PC-3 (cell line): ENCODE results near the gene NEDD4L. TPM values are rescaled to one million over a fixed set of nuclear protein-coding genes. Genes with fewer than 3 reads are reported as not detected.

Experiments
- ATAC-seq: fragments of 200-7000 bp; cut with Tn5 transposase; 2 replicates; pipeline ENCODE4 v1.9.1; 2020; ENCODE audit warnings: mild to moderate bottlenecking, moderate library complexity
- BruUV-seq: library from RNA; stranded (reverse); fragments of 400-500 nt; replicated peaks from 2 replicates; lab custom pipeline; 2021; lab: Mats Ljungman, UMichigan
- CTCF ChIA-PET: fragments of 300-600 bp; sonication (Branson Sonifier 250); formaldehyde crosslinking; loops from one replicate; lab custom pipeline; 2022; ENCODE audit warnings: antibody characterized with exemption; lab: Charles Lee
- POLR2A ChIA-PET: fragments of 300-600 bp; sonication (Branson Sonifier 250); formaldehyde crosslinking; loops from one replicate; lab custom pipeline; 2022; ENCODE audit warnings: antibody characterized with exemption; ENCODE audit not compliant: unreplicated experiment; lab: Charles Lee
- DNase-seq: peaks from one replicate; pipeline ENCODE4 v3.0.0-alpha.2; 2015
- H2AFZ ChIP-seq: fragments of 300-600 bp; sonication (generic); 2 replicates; pipeline ENCODE4 v1.6.0; 2016; ENCODE audit warnings: antibody characterized with exemption, low read length
- H3F3A ChIP-seq: fragments of 300-600 bp; sonication (generic); one replicate; pipeline ENCODE4 v1.6.0; 2017; ENCODE audit warnings: antibody characterized with exemption, low read length, control low read depth, mild to moderate bottlenecking; ENCODE audit not compliant: unreplicated experiment
- H3K27ac ChIP-seq: fragments of 300-600 bp; sonication (generic); 2 replicates; pipeline ENCODE4 v1.5.1; 2016; ENCODE audit warnings: mild to moderate bottlenecking, low read length
- H3K27me3 ChIP-seq: fragments of 300-600 bp; sonication (generic); 2 replicates; pipeline ENCODE4 v1.6.1; 2016; ENCODE audit warnings: low read length, mixed read lengths
- H3K36me3 ChIP-seq: fragments of 300-600 bp; sonication (generic); 2 replicates; pipeline ENCODE4 v1.6.1; 2016; ENCODE audit warnings: low read depth, mixed run types, low read length, mixed read lengths
- H3K4me1 ChIP-seq: fragments of 300-600 bp; sonication (generic); 2 replicates; pipeline ENCODE4 v1.5.1; 2016; ENCODE audit warnings: low read length; ENCODE audit not compliant: insufficient read depth
- H3K4me2 ChIP-seq: fragments of 300-600 bp; sonication (generic); 2 replicates; pipeline ENCODE4 v1.6.0; 2016; ENCODE audit warnings: low read length
- H3K4me3 ChIP-seq: fragments of 300-600 bp; sonication (generic); 2 replicates; pipeline ENCODE4 v1.5.1; 2016; ENCODE audit warnings: mild to moderate bottlenecking, low read length, mixed read lengths
- H3K79me2 ChIP-seq: fragments of 300-600 bp; sonication (generic); 2 replicates; pipeline ENCODE4 v1.6.1; 2017; ENCODE audit warnings: low read length, mixed read lengths
- H3K9ac ChIP-seq: fragments of 300-600 bp; sonication (generic); 2 replicates; pipeline ENCODE4 v1.6.0; 2016; ENCODE audit warnings: mild to moderate bottlenecking, low read length
- H3K9me2 ChIP-seq: fragments of 300-600 bp; sonication (generic); replicated peaks from 2 replicates; pipeline ENCODE4 v1.6.1; 2016; ENCODE audit warnings: mixed run types, low read length, mixed read lengths
- H3K9me3 ChIP-seq: fragments of 300-600 bp; sonication (generic); 2 replicates; pipeline ENCODE4 v1.6.1; 2016; ENCODE audit warnings: low read length, mixed read lengths
- H4K20me1 ChIP-seq: fragments of 300-600 bp; sonication (generic); 2 replicates; pipeline ENCODE4 v1.6.1; 2016; ENCODE audit warnings: low read length, mixed read lengths
- CTCF ChIP-seq: fragments of 300-600 bp; sonication (generic); conservative IDR thresholded peaks from 2 replicates; pipeline ENCODE4 v1.5.1; 2017; ENCODE audit warnings: antibody characterized with exemption, low read depth, mild to moderate bottlenecking, low read length
- EZH2 ChIP-seq: fragments of 300-600 bp; sonication (generic); IDR thresholded peaks from one replicate; pipeline ENCODE4 v1.6.1; 2017; ENCODE audit warnings: antibody characterized with exemption, mild to moderate bottlenecking, low read length; ENCODE audit not compliant: unreplicated experiment
- EZH2phosphoT487 ChIP-seq: fragments of 300-600 bp; sonication (generic); IDR thresholded peaks from 2 replicates; pipeline ENCODE4 v1.6.1; 2018; ENCODE audit warnings: mild to moderate bottlenecking, antibody characterized with exemption, low read length, borderline replicate concordance
- intact Hi-C: fragments of 100-400 bp; cut with micrococcal nuclease; formaldehyde crosslinking; loops from 2 replicates; pipeline ENCODE4 v1.9.0; 2023
- total RNA-seq: library from RNA; depleted of rRNA; stranded (reverse); fragments of >200 nt; gene quantifications from 2 replicates; pipeline ENCODE4 v1.2.3, GENCODE V29; 2014

NEDD4L gene
- total RNA-seq, 1 experiment from 2014 or later, result 105 TPM

DNA sequence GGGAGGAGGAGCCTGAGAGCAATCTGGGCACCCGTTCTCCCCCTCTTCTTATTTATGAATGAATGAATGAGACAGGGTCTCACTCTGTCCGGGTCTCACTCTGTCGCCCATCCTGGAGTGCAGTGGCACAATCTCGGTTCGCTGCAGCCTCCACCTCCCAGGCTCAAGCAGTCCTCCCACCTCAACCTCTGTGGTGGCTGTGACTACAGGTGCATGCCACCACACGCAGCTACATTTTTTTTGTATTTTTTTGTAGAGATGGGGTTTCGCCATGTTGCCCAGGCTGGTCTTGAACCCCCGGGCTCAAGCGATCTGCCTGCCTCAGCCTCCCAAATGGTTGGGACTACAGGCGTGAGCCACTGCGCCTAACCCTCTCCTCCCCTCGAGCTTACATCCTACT, 198.4 kb downstream of the NEDD4L start:
- H3K27ac ChIP-seq, result no peak overlapping the region
- H3K27me3 ChIP-seq, result no peaks in the 10 kb centered on the region
- DNase-seq, result no peak
- no peak overlapping the region for H3K4me2 ChIP-seq
- peaks cover 40% of the 10 kb centered on the region for H4K20me1 ChIP-seq
- no peaks in the 10 kb centered on the region for H3K9me3 ChIP-seq
- POLR2A ChIA-PET, result no interaction called here
- no peak overlapping the region for H3K9ac ChIP-seq
- TF ChIP-seq EZH2phosphoT487 (no peak), EZH2 (no peak)
- no peak for ATAC-seq
- no peaks in the 10 kb centered on the region for H3F3A ChIP-seq
- peaks cover 74% of the 10 kb centered on the region for H3K79me2 ChIP-seq
- CTCF ChIA-PET, result no interaction called here
- intact Hi-C loops, result no loop called here
- peaks cover 15% of the 10 kb centered on the region for H3K4me1 ChIP-seq
- no peak overlapping the region for H3K4me3 ChIP-seq
- H3K36me3 ChIP-seq, result peaks cover 14% of the 10 kb centered on the region; the same call in 1 of the 2 replicates
- H3K9me2 ChIP-seq, result no peaks in the 10 kb centered on the region
- no TSS peak for BruUV-seq
- H2AFZ ChIP-seq, result no peak overlapping the region

DNA sequence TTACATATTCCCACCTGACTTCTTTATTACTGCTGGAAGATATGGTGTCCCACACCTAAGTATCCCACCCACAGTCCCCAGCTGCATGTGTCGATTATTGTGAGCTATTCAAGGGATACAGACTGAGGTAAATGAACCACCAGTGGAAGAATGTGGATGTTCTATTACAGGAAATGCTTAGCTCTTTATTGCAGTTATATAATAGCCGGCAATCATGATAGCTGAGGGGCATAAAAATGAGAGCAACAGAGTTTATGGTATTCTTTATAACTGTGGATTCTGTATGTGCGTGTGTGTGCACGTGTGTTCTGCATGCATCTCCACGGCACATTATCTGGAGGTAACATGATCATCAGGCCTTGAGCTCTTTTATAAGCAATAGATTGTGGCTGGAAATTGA, 198.9 kb downstream of the NEDD4L start:
- no peak overlapping the region for H3K4me3 ChIP-seq
- peaks cover 69% of the 10 kb centered on the region for H3K79me2 ChIP-seq
- no peaks in the 10 kb centered on the region for H3F3A ChIP-seq
- H3K27me3 ChIP-seq, result no peaks in the 10 kb centered on the region
- no TSS peak for BruUV-seq
- H4K20me1 ChIP-seq, result peaks cover 36% of the 10 kb centered on the region
- CTCF ChIA-PET, result no interaction called here
- no peak overlapping the region for H3K9ac ChIP-seq
- peaks cover 14% of the 10 kb centered on the region; the same call in 1 of the 2 replicates for H3K36me3 ChIP-seq
- no peaks in the 10 kb centered on the region for H3K9me2 ChIP-seq
- H3K4me2 ChIP-seq, result no peak overlapping the region
- TF ChIP-seq EZH2phosphoT487, result no peak
- TF ChIP-seq CTCF, result no peak
- TF ChIP-seq EZH2, result no peak
- peaks cover 15% of the 10 kb centered on the region for H3K4me1 ChIP-seq
- DNase-seq, result no peak
- POLR2A ChIA-PET, result interaction anchor here (0.6 kb wide), 2 partner anchors 22 to 334 kb away, joined by 3 read pairs; no protein-coding TSS in a partner anchor
- no peak overlapping the region for H2AFZ ChIP-seq
- H3K27ac ChIP-seq, result no peak overlapping the region
- ATAC-seq, result no peak
- intact Hi-C loops, result no loop called here
- H3K9me3 ChIP-seq, result no peaks in the 10 kb centered on the region

DNA sequence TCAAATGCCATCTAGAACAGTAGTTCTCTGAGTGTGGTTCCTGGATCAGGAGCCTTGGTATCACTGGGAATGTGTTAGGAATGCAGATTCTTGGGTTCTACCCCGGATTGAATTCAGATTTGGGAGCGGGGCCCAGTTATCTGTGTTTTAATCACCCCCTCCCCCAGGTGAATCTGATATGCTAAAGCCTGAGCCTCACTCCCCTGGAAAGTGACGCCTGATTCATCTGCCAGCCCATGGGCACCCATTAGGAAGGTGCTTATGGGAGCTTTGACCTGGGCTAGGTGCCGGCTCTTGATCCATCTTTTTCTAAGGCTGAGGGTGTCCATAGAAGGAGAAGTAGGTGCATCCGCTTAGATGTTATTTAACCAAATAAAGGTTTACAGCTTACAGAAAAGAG, 199.4 kb downstream of the NEDD4L start:
- Histone ChIP-seq H3K9ac (no peak overlapping the region), H3F3A (no peaks in the 10 kb centered on the region), H3K79me2 (peaks cover 65% of the 10 kb centered on the region), H3K9me3 (no peaks in the 10 kb centered on the region), H3K4me3 (no peak overlapping the region), H3K4me2 (no peak overlapping the region), H3K27ac (no peak overlapping the region), H3K36me3 (peaks cover 14% of the 10 kb centered on the region; the same call in 1 of the 2 replicates), H3K4me1 (peaks cover 15% of the 10 kb centered on the region), H4K20me1 (peaks cover 33% of the 10 kb centered on the region), H3K27me3 (no peaks in the 10 kb centered on the region), H3K9me2 (no peaks in the 10 kb centered on the region), H2AFZ (no peak overlapping the region)
- BruUV-seq, result no TSS peak
- intact Hi-C loops, result no loop called here
- ChIA-PET CTCF (no interaction called here), POLR2A (interaction anchor here (0.6 kb wide), 2 partner anchors 22 to 335 kb away, joined by 3 read pairs; no protein-coding TSS in a partner anchor)
- DNase-seq (no peak), ATAC-seq (no peak)
- TF ChIP-seq EZH2phosphoT487 (no peak), EZH2 (no peak), CTCF (no peak)
